NCI-H2227 (cell line): Measurements from ENCODE around the gene CNTNAP3.
"Not testable (repeated sequence)": the region's sequence is repeated elsewhere in the genome, so short reads cannot be mapped to it uniquely, and the experiment has no call there.

ENCODE experiments used
- DNase-seq: peaks from one replicate; lab custom pipeline; 2025; ENCODE audit not compliant: unreplicated experiment; lab: John Stamatoyannopoulos, UW

CNTNAP3 gene

GRCh38 chr9:39287980-39288379, at the start of gene CNTNAP3:
TSS of gene CNTNAP3 (minus strand) at chr9:39288167. CDS start at chr9:39288064, 103 bp downstream.
- not testable (repeated sequence) for DNase-seq

DNA sequence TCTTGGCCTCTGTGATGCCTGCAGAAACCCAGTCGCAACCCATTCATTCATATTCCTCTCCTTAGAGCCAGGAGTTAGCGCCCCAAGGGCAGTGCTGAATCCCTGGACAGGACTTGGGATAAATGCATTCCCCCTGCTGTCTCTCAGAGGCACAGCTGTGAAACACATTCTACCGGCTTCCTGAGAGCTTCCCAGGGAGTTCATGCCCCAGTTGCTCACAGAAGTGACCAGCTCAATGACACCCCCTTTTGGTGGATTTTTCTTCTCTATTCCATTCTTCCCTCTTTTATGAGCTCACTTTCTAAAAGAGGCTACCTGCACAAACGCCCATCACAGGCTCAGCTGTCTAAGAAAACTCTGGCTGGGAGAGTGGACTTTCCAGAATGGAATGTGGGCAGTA, 8.0 kb downstream of the CNTNAP3 start:
- DNase-seq: not testable (repeated sequence)

DNA sequence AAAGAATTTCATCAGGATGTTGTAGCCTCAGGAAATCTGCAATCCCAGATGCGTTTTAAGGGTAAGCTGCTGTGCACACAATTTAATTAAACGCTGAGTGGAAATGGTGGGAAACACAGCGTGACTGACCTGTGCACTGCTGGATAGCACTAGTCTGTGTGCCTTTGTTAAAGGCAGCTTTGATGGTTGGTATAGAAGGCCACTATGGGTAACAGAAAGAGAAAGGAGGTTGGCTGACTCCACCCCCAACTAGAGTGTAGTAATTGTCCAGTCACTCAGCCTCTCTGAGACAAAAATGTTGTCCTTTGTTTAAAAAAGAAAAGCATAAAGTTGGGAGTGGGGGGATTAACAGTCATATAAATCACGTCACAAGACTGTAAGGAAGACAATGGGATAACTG, 45.5 kb downstream of the CNTNAP3 start:
- not testable (repeated sequence) for DNase-seq

GRCh38 chr9:39232130-39232991, 55.6 kb downstream of the CNTNAP3 start:
- not testable (repeated sequence) for DNase-seq

GRCh38 chr9:39215976-39216375, 72.0 kb downstream of the CNTNAP3 start:
- DNase-seq: not testable (repeated sequence)

DNA sequence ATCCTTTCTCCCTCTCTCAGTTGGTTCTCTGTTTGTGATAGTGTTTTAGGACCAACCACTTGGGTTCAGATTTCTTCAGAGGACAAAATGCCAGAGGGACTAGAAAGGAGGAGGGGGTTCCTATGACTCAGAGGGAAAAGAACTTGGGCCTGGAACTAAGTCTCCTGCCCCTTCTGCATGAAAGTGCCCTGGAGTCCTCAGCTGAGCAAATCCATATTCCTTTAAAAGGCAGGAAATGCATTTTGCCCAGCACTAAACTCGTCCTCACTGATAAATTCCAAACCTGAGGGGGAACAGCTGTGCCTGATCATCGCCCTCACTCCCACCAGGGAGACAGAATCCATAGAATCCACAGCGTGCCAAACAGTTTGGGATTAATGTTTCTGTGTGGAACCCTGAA, 78.2 kb downstream of the CNTNAP3 start:
- DNase-seq: not testable (repeated sequence)

DNA sequence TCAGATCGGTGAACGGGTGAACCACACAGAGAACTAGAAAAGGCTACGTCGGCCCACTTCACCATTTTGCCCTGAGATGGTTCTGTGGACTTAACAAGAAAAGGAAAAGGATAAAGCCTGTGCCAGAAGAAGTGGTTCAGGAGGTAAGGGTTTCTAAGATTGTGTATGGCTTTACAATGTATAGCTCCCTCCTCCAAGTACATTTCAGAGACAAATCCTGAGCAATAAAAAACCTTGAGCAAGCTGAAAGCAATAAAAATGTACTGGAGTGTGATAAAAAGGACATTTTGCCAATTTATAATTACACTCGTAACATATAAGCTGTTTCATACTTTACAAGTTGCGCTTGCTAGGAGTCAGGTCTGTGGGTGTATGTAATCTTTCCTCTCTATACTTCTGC, 81.3 kb downstream of the CNTNAP3 start:
- not testable (repeated sequence) for DNase-seq

- not testable (repeated sequence) for DNase-seq
These were observed 82.1 kb downstream of the CNTNAP3 start for GRCh38 chr9:39205842-39206241.

DNA sequence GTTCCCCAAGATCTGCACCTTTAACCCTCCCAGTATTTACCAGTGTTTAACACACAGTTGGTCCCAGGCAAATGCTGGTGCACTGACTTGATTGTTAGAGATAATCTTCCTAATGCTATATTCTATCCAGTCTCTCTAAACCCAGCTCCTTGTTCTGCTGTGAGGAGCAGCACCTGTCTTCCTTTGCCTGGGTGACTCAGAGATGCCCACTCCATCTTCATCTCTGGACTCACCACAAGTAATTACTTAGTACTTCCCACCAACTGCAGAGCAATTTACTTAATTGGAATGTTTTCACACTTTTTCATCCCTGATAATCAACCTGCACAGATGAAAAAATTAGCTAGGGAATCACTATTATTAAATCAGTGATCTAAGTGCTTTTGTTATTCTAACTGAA, 87.6 kb downstream of the CNTNAP3 start:
- not testable (repeated sequence) for DNase-seq

DNA sequence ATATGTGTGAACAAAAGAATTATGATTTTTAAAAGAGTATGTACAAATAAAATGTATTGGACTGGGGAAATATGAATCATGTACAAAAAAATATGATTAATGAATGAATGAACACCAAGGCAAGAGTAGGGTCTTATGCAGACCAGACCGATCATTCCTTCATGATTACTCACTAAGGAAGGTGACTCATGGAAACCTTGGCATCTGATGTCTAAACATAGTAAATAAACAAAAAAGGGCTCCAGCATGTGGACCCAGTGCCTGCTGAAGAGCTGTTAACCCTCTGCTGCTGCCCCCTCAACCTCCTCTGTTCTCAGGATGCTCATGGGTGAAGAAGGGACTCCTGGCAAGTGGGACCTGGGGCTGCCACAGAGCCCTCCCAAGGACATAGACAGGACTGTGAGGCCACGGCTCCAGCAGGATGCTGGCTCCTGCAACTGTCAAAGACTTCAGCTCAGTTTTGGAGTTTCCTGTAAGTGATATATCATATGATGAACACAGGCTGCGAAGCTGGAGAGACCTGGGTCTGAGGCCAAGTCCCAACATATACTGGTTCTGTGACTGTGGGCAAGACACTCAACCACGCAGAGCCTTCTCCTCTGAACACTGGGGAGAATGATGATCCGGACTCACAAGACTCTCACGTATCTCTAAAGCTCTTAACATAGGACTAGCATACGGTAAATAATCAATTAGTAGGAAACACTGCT, 89.8 kb downstream of the CNTNAP3 start:
- DNase-seq: not testable (repeated sequence)

GRCh38 chr9:39171370-39171769, 116.6 kb downstream of the CNTNAP3 start:
- DNase-seq: not testable (repeated sequence)

- DNase-seq: not testable (repeated sequence)
These were observed 130.3 kb downstream of the CNTNAP3 start for GRCh38 chr9:39157714-39158113.

GRCh38 chr9:39132826-39133552, 155.0 kb downstream of the CNTNAP3 start:
- not testable (repeated sequence) for DNase-seq

GRCh38 chr9:39121401-39121800, 166.6 kb downstream of the CNTNAP3 start:
- DNase-seq: not testable (repeated sequence)

DNA sequence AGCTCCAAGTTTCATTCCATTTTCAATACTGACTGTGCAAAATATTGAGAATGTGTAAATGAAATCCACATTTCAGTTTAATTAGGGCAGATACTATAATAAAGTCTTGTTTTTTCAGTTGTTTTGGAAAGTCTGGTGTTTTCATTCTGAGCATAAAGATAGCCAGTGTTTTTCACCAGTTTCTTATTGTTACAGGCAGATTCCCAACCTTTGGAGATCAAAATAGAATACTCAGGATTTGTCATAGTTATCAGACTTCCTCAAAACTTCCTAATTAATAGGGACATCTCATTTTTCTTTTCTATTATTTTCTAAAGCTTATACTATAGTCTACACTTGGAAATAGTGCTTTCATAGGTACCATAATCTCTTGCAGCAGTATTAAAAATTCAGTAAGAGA, 176.2 kb downstream of the CNTNAP3 start:
- not testable (repeated sequence) for DNase-seq

DNA sequence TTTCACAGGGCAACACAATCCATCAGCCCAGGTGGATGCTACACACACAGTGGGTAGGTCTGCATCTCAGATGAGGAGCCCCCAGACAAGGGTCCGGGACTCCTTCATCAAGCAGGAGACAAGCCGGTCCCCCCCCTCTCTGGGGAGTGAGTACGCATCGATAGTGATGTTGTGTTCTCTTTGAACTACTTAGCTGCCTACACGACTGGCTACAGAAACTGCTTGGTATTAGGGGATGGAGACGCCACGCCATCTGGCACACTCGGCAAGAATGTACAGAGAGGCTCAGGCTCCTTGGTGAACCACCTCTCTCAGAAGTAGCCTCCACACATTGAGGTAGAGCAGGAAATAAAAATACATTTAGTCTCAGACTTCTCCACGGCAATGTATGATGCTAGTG, 179.8 kb downstream of the CNTNAP3 start:
- DNase-seq: no peak

- not testable (repeated sequence) for DNase-seq
These were observed 190.8 kb downstream of the CNTNAP3 start for GRCh38 chr9:39097208-39097607.

DNA sequence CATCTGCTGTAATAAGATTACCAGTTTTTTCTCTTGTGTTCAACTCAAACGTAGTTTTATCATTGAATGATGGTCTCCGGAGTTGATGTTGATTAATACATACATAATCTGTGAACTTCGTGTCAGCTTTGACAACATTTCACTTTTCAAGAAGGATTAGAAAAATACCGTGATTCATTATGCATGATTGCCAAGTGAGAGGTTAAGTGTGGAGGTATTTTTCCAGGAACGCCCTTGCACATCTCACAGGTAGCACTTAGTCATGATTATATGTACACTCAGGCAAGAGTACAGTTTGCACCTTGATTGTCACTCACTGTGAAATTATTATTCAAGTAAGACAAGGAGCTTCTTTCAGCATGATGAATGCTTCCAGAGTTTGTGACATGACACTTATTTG, 202.7 kb downstream of the CNTNAP3 start:
- DNase-seq: not testable (repeated sequence)

DNA sequence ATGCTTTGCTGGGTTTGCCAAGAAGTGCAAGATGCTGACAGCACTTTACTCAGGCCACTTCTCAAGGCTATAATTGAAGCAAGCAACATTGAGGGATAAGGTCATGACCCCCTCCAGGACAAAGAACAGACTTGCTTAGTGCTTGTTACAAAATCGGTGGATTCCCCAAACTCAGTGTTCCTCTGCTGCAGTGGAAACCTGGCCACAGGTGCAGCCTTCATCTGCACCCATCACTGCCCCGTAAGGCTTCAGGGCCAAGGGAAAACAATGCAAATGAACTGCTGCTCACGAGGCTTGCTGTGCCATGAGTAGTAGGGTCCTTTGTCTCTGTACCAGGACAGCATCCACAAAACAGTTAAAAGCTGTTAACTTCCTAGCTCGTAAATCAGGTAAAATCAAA, 205.4 kb downstream of the CNTNAP3 start:
- not testable (repeated sequence) for DNase-seq

DNA sequence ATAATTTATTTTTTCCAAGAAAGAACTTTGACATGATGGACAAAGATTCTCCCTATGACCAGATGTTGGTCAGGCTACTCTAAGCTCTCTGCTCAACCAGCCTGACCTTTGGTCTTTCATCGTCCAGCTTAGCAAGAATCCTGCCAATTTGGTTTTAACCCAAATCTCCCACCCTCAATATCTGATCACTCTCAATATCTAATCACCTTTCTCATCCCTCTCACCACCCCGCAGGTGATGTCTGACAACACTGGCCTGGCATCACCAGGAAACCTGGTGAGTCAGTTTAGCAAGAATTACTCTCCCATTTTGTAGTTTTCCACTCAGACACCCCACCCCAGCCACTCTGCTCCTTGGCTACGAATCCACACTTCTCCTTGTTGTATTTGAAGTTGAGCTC, 207.9 kb downstream of the CNTNAP3 start:
- not testable (repeated sequence) for DNase-seq

DNA sequence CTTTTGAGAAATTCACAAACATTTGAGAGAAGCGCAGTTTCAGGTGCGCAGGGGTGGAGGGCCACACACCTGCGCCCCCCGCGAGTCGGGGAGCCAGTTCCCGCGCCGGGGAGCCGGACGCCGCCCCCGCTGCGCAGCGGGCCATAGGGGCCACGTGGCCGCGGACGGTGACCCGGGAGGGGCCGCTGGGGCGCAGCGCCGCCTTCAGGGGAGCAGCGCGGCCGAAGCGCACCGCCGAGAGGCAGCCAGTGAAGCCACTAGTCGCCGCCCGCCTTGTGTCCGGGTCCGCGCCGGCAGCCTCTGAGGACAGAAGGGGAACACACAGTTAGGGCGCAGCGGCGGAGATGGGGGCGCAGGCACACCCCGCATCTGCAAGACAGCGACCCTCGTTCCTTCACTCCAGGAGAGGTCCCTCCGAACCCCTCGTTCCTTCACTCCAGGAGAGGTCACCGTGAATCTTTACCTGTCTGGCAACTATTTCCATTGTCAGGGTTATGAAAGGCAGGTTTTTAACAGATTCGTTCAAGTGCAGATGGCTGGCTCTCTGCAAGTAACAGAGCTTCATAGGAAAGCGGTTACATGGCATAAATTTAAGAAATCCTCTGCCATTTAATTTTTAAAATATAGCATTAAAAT, 209.2 kb downstream of the CNTNAP3 start:
- not testable (repeated sequence) for DNase-seq
